DOHH2 (cell line): Measurements from ENCODE around the gene SV2B.

Experiments
- H3F3A ChIP-seq: fragments of 200-600 bp; sonication (generic), shearing (Covaris generic); 2 replicates; pipeline ENCODE4 v1.6.0; 2016; ENCODE audit warnings: antibody characterized with exemption, mild to moderate bottlenecking; ENCODE audit not compliant: control insufficient read depth, insufficient read depth
- H3K27ac ChIP-seq: fragments of 200-600 bp; sonication (generic); 2 replicates; pipeline ENCODE4 v1.5.1; 2014; ENCODE audit warnings: low read depth, mild to moderate bottlenecking, low read length, moderate library complexity
- H3K27me3 ChIP-seq: fragments of 200-600 bp; sonication (generic); 2 replicates; pipeline ENCODE4 v1.6.1; 2014; ENCODE audit warnings: mild to moderate bottlenecking, low read length, mixed read lengths; ENCODE audit not compliant: control insufficient read depth
- H3K36me3 ChIP-seq: fragments of 200-600 bp; sonication (generic); 2 replicates; pipeline ENCODE4 v1.6.1; 2014; ENCODE audit warnings: mild to moderate bottlenecking, low read length, moderate library complexity, mixed read lengths; ENCODE audit not compliant: control insufficient read depth
- H3K4me1 ChIP-seq: fragments of 200-600 bp; sonication (generic); 2 replicates; pipeline ENCODE4 v1.6.1; 2014; ENCODE audit warnings: mild to moderate bottlenecking, low read length, mixed read lengths; ENCODE audit not compliant: control insufficient read depth
- H3K4me2 ChIP-seq: fragments of 200-600 bp; sonication (generic); 2 replicates; pipeline ENCODE4 v1.6.0; 2014; ENCODE audit warnings: mild to moderate bottlenecking, low read length, moderate library complexity
- H3K4me3 ChIP-seq: fragments of 200-600 bp; sonication (generic); 2 replicates; pipeline ENCODE4 v1.5.1; 2014; ENCODE audit warnings: mild to moderate bottlenecking, low read length, mixed read lengths
- H3K79me2 ChIP-seq: fragments of 200-600 bp; sonication (generic); 2 replicates; pipeline ENCODE4 v1.6.1; 2014; ENCODE audit warnings: mild to moderate bottlenecking, low read length, mixed read lengths; ENCODE audit not compliant: control insufficient read depth
- H3K9me2 ChIP-seq: fragments of 200-600 bp; sonication (generic); replicated peaks from 2 replicates; pipeline ENCODE4 v1.6.1; 2014; ENCODE audit warnings: mild to moderate bottlenecking, low read length, mixed read lengths; ENCODE audit not compliant: control insufficient read depth
- H3K9me3 ChIP-seq: fragments of 200-600 bp; sonication (generic); 2 replicates; pipeline ENCODE4 v1.6.1; 2014; ENCODE audit warnings: antibody characterized with exemption, low read length, mixed read lengths; ENCODE audit not compliant: control insufficient read depth, insufficient read depth
- H4K20me1 ChIP-seq: fragments of 200-600 bp; sonication (generic); 2 replicates; pipeline ENCODE4 v1.6.0; 2014; ENCODE audit warnings: low read depth, mild to moderate bottlenecking, antibody characterized with exemption, low read length, moderate library complexity; ENCODE audit not compliant: control insufficient read depth, insufficient read depth
- CTCF ChIP-seq: fragments of 200-600 bp; sonication (generic); IDR thresholded peaks from one replicate; pipeline ENCODE4 v1.5.1; 2014; ENCODE audit warnings: antibody characterized with exemption, mild to moderate bottlenecking, low read depth, low read length; ENCODE audit not compliant: poor library complexity, severe bottlenecking
- EZH2phosphoT487 ChIP-seq: fragments of 200-600 bp; sonication (generic); IDR thresholded peaks from 2 replicates; pipeline ENCODE4 v1.6.1; 2017; ENCODE audit warnings: borderline replicate concordance, mild to moderate bottlenecking, antibody characterized with exemption, low read length, moderate library complexity, mixed read lengths

SV2B gene

GRCh38 chr15:91128016-91128415 lies 28.0 kb downstream of the SV2B start:
- peaks cover 21% of the 10 kb centered on the region for H3K27me3 ChIP-seq

GRCh38 chr15:91129436-91129835 lies 29.4 kb downstream of the SV2B start:
- no peaks in the 10 kb centered on the region for H3K79me2 ChIP-seq
- H3K9me3 ChIP-seq: no peaks in the 10 kb centered on the region
- H4K20me1 ChIP-seq: no peaks in the 10 kb centered on the region
- H3K4me2 ChIP-seq: no peak overlapping the region
- no peaks in the 10 kb centered on the region for H3K9me2 ChIP-seq
- peaks cover 21% of the 10 kb centered on the region for H3K27me3 ChIP-seq
- TF ChIP-seq CTCF (no peak), EZH2phosphoT487 (no peak)
- no peak overlapping the region for H3K27ac ChIP-seq
- no peaks in the 10 kb centered on the region for H3F3A ChIP-seq
- H3K4me3 ChIP-seq: no peak overlapping the region
- H3K36me3 ChIP-seq: no peaks in the 10 kb centered on the region
- H3K4me1 ChIP-seq: no peaks in the 10 kb centered on the region

More at GRCh38 chr15:91128016-91128415, 28.0 kb downstream of the SV2B start:
- Histone ChIP-seq H4K20me1 (no peaks in the 10 kb centered on the region), H3F3A (no peaks in the 10 kb centered on the region), H3K79me2 (no peaks in the 10 kb centered on the region), H3K9me2 (no peaks in the 10 kb centered on the region), H3K4me3 (no peak overlapping the region), H3K27ac (no peak overlapping the region), H3K36me3 (no peaks in the 10 kb centered on the region), H3K4me1 (no peaks in the 10 kb centered on the region), H3K9me3 (no peaks in the 10 kb centered on the region), H3K4me2 (no peak overlapping the region)
- TF ChIP-seq CTCF: no peak
- no peak for TF ChIP-seq EZH2phosphoT487

- H3K9me2 ChIP-seq: no peaks in the 10 kb centered on the region
- peaks cover 23% of the 10 kb centered on the region for H3K27me3 ChIP-seq
- H3K4me3 ChIP-seq: no peak overlapping the region
- no peak overlapping the region for H3K4me2 ChIP-seq
- H3K4me1 ChIP-seq: no peaks in the 10 kb centered on the region
- TF ChIP-seq CTCF (no peak), EZH2phosphoT487 (no peak)
- no peaks in the 10 kb centered on the region for H3K36me3 ChIP-seq
- H3F3A ChIP-seq: no peaks in the 10 kb centered on the region
- no peaks in the 10 kb centered on the region for H3K9me3 ChIP-seq
- H3K27ac ChIP-seq: no peak overlapping the region
- no peaks in the 10 kb centered on the region for H3K79me2 ChIP-seq
- no peaks in the 10 kb centered on the region for H4K20me1 ChIP-seq
Measured at GRCh38 chr15:91132079-91132478, 32.0 kb downstream of the SV2B start.

- Histone ChIP-seq H3K27me3 (peaks cover 19% of the 10 kb centered on the region), H3K4me3 (no peak overlapping the region)
- TF ChIP-seq EZH2phosphoT487: no peak
- TF ChIP-seq CTCF: no peak
Measured at GRCh38 chr15:91133511-91133910, 33.5 kb downstream of the SV2B start.

More at GRCh38 chr15:91133511-91133910, 33.5 kb downstream of the SV2B start:
- Histone ChIP-seq H3K4me1 (no peaks in the 10 kb centered on the region), H4K20me1 (no peaks in the 10 kb centered on the region), H3K9me2 (no peaks in the 10 kb centered on the region), H3F3A (no peaks in the 10 kb centered on the region), H3K36me3 (no peaks in the 10 kb centered on the region), H3K79me2 (no peaks in the 10 kb centered on the region), H3K9me3 (no peaks in the 10 kb centered on the region), H3K4me2 (no peak overlapping the region), H3K27ac (no peak overlapping the region)
